Myocyte (in vitro differentiated cells): ENCODE results near the gene ME3. TPM values are rescaled to one million over a fixed set of nuclear protein-coding genes. Genes with fewer than 3 reads are reported as not detected.

Source experiments
- DNase-seq: peaks from one replicate; pipeline ENCODE4 v3.0.0-alpha.2; 2012; ENCODE audit warnings: low read depth
- total RNA-seq: library from RNA; depleted of rRNA; stranded (reverse); fragments of >200 nt; gene quantifications from 2 replicates; pipeline ENCODE4 v1.2.3, GENCODE V29; 2014

Gene ME3
- total RNA-seq, 1 donor from 2014 or later, result 18.9 TPM

- DNase-seq, result no peak
These were observed 82.4 kb downstream of the ME3 start for GRCh38 chr11:86589856-86590589.

GRCh38 chr11:86589204-86589603 is 83.2 kb downstream of the ME3 start:
- no peak for DNase-seq

- DNase-seq, result no peak
These were observed 83.8 kb downstream of the ME3 start for GRCh38 chr11:86588566-86589090.

- DNase-seq, result no peak
These were observed 84.9 kb downstream of the ME3 start for GRCh38 chr11:86587264-86588193.

GRCh38 chr11:86586307-86586706 is 86.1 kb downstream of the ME3 start:
- no peak for DNase-seq

- DNase-seq, result no peak
These were observed 89.5 kb downstream of the ME3 start for GRCh38 chr11:86582898-86583297.

- DNase-seq, result no peak
These were observed 91.9 kb downstream of the ME3 start for GRCh38 chr11:86580535-86580934.

- peak; percentile 35 for DNase-seq
These were observed 93.0 kb downstream of the ME3 start for GRCh38 chr11:86579406-86579731.

- no peak for DNase-seq
These were observed 93.5 kb downstream of the ME3 start for GRCh38 chr11:86578727-86579405.

GRCh38 chr11:86577644-86578636 is 94.5 kb downstream of the ME3 start:
- peak; percentile 68 for DNase-seq

GRCh38 chr11:86576946-86577624 is 95.3 kb downstream of the ME3 start:
- no peak for DNase-seq

GRCh38 chr11:86575927-86576326 is 96.5 kb downstream of the ME3 start:
- DNase-seq, result no peak

- no peak for DNase-seq
These were observed 97.1 kb downstream of the ME3 start for GRCh38 chr11:86575208-86575855.

GRCh38 chr11:86574493-86575207 is 97.8 kb downstream of the ME3 start:
- peak; percentile 36 for DNase-seq

GRCh38 chr11:86571273-86571948 is 101.0 kb downstream of the ME3 start:
- DNase-seq, result no peak

- DNase-seq, result no peak
These were observed 102.0 kb downstream of the ME3 start for GRCh38 chr11:86570451-86570850.

GRCh38 chr11:86570020-86570419 is 102.4 kb downstream of the ME3 start:
- no peak for DNase-seq

GRCh38 chr11:86569109-86569508 is 103.3 kb downstream of the ME3 start:
- no peak for DNase-seq
